ENCODE results near the gene LRRK2.
A peak's percentile ranks its signal among the peaks of the same experiment; 100 is the strongest.
"Not testable (repeated sequence)": the region's sequence is repeated elsewhere in the genome, so short reads cannot be mapped to it uniquely, and the experiment has no call there.

Gene LRRK2

GRCh38 chr12:40248585-40249297, 23.9 kb downstream of the LRRK2 start:
- no peak for DNase-seq (ENCODE audit: low spot score)

GRCh38 chr12:40250652-40251051, 25.9 kb downstream of the LRRK2 start:
- DNase-seq (ENCODE audit: low spot score), result not testable (repeated sequence)

GRCh38 chr12:40253936-40254335, 29.1 kb downstream of the LRRK2 start:
- DNase-seq (ENCODE audit: low spot score), result no peak

GRCh38 chr12:40254455-40255085, 29.8 kb downstream of the LRRK2 start:
- DNase-seq (ENCODE audit: low spot score), result no peak

GRCh38 chr12:40258371-40258770, 33.6 kb downstream of the LRRK2 start:
- DNase-seq (ENCODE audit: low spot score), result no peak

GRCh38 chr12:40261937-40262336, 37.1 kb downstream of the LRRK2 start:
- DNase-seq (ENCODE audit: low spot score), result no peak

GRCh38 chr12:40262657-40263056, 37.9 kb downstream of the LRRK2 start:
- DNase-seq (ENCODE audit: low spot score), result no peak

- peak; percentile 5 for DNase-seq (ENCODE audit: low spot score)
These were observed 39.0 kb downstream of the LRRK2 start for GRCh38 chr12:40263616-40264409.

GRCh38 chr12:40271981-40272664, 47.3 kb downstream of the LRRK2 start:
- DNase-seq (ENCODE audit: low spot score), result no peak

GRCh38 chr12:40281791-40282364, 57.1 kb downstream of the LRRK2 start:
- no peak for DNase-seq (ENCODE audit: low spot score)

GRCh38 chr12:40286583-40286982, 61.8 kb downstream of the LRRK2 start:
- DNase-seq (ENCODE audit: low spot score), result no peak

- no peak for DNase-seq (ENCODE audit: low spot score)
These were observed 62.7 kb downstream of the LRRK2 start for GRCh38 chr12:40287369-40287975.

GRCh38 chr12:40292788-40293429, 68.1 kb downstream of the LRRK2 start:
- DNase-seq (ENCODE audit: low spot score), result no peak

- no peak for DNase-seq (ENCODE audit: low spot score)
These were observed 73.5 kb downstream of the LRRK2 start for GRCh38 chr12:40298341-40298740.

GRCh38 chr12:40300490-40300889, 75.7 kb downstream of the LRRK2 start:
- DNase-seq (ENCODE audit: low spot score), result no peak

- no peak for DNase-seq (ENCODE audit: low spot score)
These were observed 84.2 kb downstream of the LRRK2 start for GRCh38 chr12:40309001-40309400.

- peak; percentile 9 for DNase-seq (ENCODE audit: low spot score)
These were observed 85.4 kb downstream of the LRRK2 start for GRCh38 chr12:40310211-40310610.

GRCh38 chr12:40312196-40312595, 87.4 kb downstream of the LRRK2 start:
- DNase-seq (ENCODE audit: low spot score), result no peak

- DNase-seq (ENCODE audit: low spot score), result no peak
These were observed 88.3 kb downstream of the LRRK2 start for GRCh38 chr12:40312982-40313576.

GRCh38 chr12:40313928-40314327, 89.1 kb downstream of the LRRK2 start:
- no peak for DNase-seq (ENCODE audit: low spot score)

- no peak for DNase-seq (ENCODE audit: low spot score)
These were observed 90.1 kb downstream of the LRRK2 start for GRCh38 chr12:40314927-40315326.

Measured in globus pallidus (tissue), 1 donor.